Thoracic aorta (tissue), 2 donors: ENCODE data around the gene MUC22. TPM values are rescaled to one million over a fixed set of nuclear protein-coding genes. Genes with fewer than 3 reads are reported as not detected.
"Not testable (repeated sequence)": the region's sequence is repeated elsewhere in the genome, so short reads cannot be mapped to it uniquely, and the experiment has no call there.

Experiments
- ATAC-seq: fragments of 150-250 bp; one replicate; pipeline ENCODE4 v1.8.0; 2017; ENCODE audit warnings: low read depth; ENCODE audit not compliant: insufficient number of reproducible peaks, low FRiP score
- DNase-seq: peaks from one replicate; pipeline ENCODE4 v3.0.0-alpha.2; 2020; ENCODE audit warnings: low spot score
- H3K27ac ChIP-seq, 2 donors: fragments of 200-600 bp; sonication (generic); 1 replicate in 1 of 2; 2 replicates in 1 of 2; pipeline ENCODE4 v1.5.1; 2016; ENCODE audit warnings: mild to moderate bottlenecking in 2 of 2, moderate library complexity in 2 of 2
- H3K27me3 ChIP-seq: fragments of 200-600 bp; sonication (generic); replicated peaks from 2 replicates; pipeline ENCODE4 v1.6.0; 2016; ENCODE audit warnings: mild to moderate bottlenecking; ENCODE audit not compliant: insufficient read depth
- H3K36me3 ChIP-seq: fragments of 200-600 bp; sonication (generic); one replicate; pipeline ENCODE4 v1.5.1; 2016
- H3K4me1 ChIP-seq, 2 donors: fragments of 200-600 bp; sonication (generic); 1 replicate in 1 of 2; 2 replicates in 1 of 2; pipeline versions ENCODE4 v1.5.1 to v1.6.0; 2016; ENCODE audit warnings: low read depth in 2 of 2, mild to moderate bottlenecking in 1 of 2; ENCODE audit not compliant: control insufficient read depth in 1 of 2
- H3K4me3 ChIP-seq: fragments of 200-600 bp; sonication (generic); 2 replicates; pipeline ENCODE4 v1.5.1; 2016; ENCODE audit warnings: mild to moderate bottlenecking
- H3K9me3 ChIP-seq: fragments of 200-600 bp; sonication (generic); 2 replicates; pipeline ENCODE4 v1.5.1; 2016
- CTCF ChIP-seq: fragments of 200-600 bp; sonication (generic); IDR thresholded peaks from one replicate; pipeline ENCODE4 v1.5.1; 2019; ENCODE audit warnings: antibody characterized with exemption
- total RNA-seq, 2 donors: library from RNA; depleted of rRNA; stranded (reverse); fragments of >200 nt; gene quantifications; one replicate each; pipeline versions ENCODE4 v1.1.0 to v1.2.3, GENCODE V29; 2016

The MUC22 gene
- total RNA-seq, 2 donors from 2014 or later = not detected

DNA sequence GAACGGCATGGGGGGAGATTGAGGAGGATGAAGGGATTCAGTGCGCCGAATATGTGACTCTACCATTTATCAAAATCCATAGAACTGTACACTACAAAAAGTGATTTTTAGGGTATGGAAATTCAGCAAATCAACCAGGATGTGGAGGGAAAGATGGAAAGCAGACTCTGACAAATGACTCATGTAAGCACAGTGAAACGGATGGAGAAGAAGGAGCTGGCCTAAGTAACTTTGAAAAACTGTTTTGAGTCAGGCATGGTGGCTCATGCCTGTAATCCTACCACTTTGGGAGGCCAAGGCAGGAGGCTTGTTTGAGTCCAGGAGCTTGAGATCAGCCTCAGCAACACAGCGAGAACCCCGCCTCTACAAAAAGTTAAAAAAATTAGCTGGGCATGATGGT is 39.2 kb downstream of the MUC22 start:
- ATAC-seq = no peak
- Histone ChIP-seq H3K36me3 (no peaks in the 10 kb centered on the region), H3K27ac (no peak overlapping the region), H3K27me3 (no peaks in the 10 kb centered on the region), H3K4me1 (no peaks in the 10 kb centered on the region), H3K4me3 (no peak overlapping the region), H3K9me3 (no peaks in the 10 kb centered on the region)
- TF ChIP-seq CTCF = no peak
- no peak for DNase-seq

DNA sequence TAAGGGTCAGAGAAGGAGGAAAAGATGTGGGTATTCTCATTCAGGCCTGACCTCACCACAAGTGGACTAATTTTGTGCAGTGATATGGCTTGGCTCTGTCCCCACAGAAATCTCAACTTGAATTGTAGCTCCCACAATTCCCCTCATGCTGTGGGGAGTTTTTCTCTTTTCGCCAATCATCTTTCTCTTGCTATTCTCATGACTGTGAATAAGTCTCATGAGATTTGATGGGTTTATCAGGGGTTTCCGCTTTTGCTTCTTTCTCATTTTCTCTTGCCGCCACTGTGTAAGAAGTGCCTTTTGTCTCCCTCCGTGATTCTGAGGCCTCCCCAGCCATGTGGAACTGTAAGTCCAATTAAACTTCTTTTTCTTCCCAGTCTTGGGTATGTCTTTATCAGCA is 42.9 kb downstream of the MUC22 start:
- not testable (repeated sequence) for H3K27me3 ChIP-seq, H3K4me3 ChIP-seq, H3K27ac ChIP-seq, ATAC-seq, DNase-seq, H3K4me1 ChIP-seq, H3K9me3 ChIP-seq, H3K36me3 ChIP-seq

DNA sequence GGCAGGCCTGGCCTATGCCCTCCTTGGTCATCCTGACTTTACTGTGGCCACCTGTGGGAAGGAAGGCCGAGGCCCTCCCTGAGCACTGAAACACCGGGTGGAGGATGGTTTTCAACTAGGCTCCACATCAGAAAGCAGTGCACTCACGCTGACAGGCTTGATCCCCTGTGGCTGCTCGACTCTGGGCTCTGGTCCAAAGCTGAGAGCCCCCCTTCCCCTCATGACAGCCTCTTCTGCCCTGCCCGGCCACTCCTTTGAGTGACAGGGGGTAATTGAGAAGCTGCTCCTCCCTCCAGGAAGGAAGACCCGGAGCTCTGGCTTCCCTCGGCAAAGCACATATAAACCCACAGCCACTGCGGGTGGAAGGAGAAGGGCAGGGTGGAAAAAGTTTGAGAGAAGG is 43.6 kb downstream of the MUC22 start:
- H3K27ac ChIP-seq = no peak overlapping the region
- DNase-seq (no peak), ATAC-seq (no peak)
- TF ChIP-seq CTCF = no peak
- no peak overlapping the region for H3K4me3 ChIP-seq
- H3K36me3 ChIP-seq = no peaks in the 10 kb centered on the region
- no peaks in the 10 kb centered on the region for H3K9me3 ChIP-seq
- H3K27me3 ChIP-seq = no peaks in the 10 kb centered on the region
- H3K4me1 ChIP-seq = no peaks in the 10 kb centered on the region

- ATAC-seq (no peak), DNase-seq (no peak)
- no peaks in the 10 kb centered on the region for H3K9me3 ChIP-seq
- TF ChIP-seq CTCF = no peak
- H3K36me3 ChIP-seq = no peaks in the 10 kb centered on the region
- no peak overlapping the region for H3K4me3 ChIP-seq
- H3K27ac ChIP-seq = no peak overlapping the region
- H3K4me1 ChIP-seq = no peaks in the 10 kb centered on the region
- no peaks in the 10 kb centered on the region for H3K27me3 ChIP-seq
Observed at GRCh38 chr6:31055441-31055840, 45.2 kb downstream of the MUC22 start.

GRCh38 chr6:31057426-31058003 is 47.2 kb downstream of the MUC22 start:
- DNase-seq = no peak
- Histone ChIP-seq H3K4me3 (no peak overlapping the region), H3K27ac (no peak overlapping the region), H3K4me1 (no peaks in the 10 kb centered on the region), H3K27me3 (no peaks in the 10 kb centered on the region), H3K9me3 (no peaks in the 10 kb centered on the region), H3K36me3 (no peaks in the 10 kb centered on the region)
- ATAC-seq = no peak
- no peak for TF ChIP-seq CTCF
